ENCODE measurements around the gene SAP30L. TPM values are rescaled to one million over a fixed set of nuclear protein-coding genes. Genes with fewer than 3 reads are reported as not detected.

SAP30L gene, protein sequence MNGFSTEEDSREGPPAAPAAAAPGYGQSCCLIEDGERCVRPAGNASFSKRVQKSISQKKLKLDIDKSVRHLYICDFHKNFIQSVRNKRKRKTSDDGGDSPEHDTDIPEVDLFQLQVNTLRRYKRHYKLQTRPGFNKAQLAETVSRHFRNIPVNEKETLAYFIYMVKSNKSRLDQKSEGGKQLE
- 32.0 and 32.7 TPM in 2 replicates for total RNA-seq

DNA sequence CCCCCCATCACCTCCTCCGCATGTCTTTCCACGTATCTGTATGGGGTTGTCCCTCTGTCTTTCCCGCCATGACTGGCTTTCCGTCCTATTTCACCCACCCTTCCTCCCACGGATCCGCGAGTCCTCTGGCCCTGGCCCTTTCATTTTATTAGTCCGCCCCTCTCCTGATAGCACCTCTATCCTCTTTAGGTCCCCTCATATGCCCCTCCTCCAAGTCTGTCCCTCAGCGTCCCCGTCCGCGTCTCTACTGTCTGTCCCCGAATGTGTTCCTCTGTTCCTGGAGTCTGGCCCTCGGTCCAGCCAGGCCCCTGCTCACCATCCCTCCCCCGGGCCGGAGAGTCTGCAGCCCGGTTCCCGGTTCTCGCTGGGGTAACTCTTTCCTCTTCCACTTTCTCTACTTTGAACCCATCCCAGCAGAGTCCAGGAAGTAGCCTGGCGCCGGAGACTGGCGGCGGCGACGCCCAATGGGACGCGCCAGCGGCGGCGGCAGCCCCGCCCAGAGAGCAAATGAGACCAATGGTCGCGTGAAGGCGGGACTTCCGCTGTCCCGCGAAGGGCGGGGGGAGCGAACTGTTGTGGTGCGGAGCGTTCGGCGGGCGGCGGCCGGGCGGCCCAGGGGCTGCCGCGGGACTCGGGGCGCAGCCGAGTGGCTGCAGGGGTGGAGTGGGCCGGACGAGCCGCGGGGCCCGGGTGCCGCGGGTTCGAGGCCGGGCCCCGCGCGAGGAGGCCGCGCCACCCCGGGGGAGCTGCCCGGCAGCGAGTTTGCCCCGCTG, at the start of gene SAP30L:
TSS of gene SAP30L (plus strand) at position 576 of the 773 bp plus-strand sequence. CDS start 608 bp downstream, outside the sequence.

GRCh38 chr5:154478224-154478565, 32.4 kb downstream of the SAP30L start, which contains the start of gene HAND1:
HAND1 (minus strand) TSS chr5:154478227; CDS start chr5:154478008, 219 bp downstream.

Other genes starting within 250 kb of the SAP30L start
- not detected in 2 replicates for gene HAND1, start 32.2 kb downstream of the SAP30L start, total RNA-seq

All from endothelial cell of coronary artery (primary cell).